H1 (cell line): ENCODE data around the gene PPP1R3C. TPM values are rescaled to one million over a fixed set of nuclear protein-coding genes. Genes with fewer than 3 reads are reported as not detected.

ENCODE experiments used
- CTCF ChIA-PET: fragments of 300-600 bp; sonication (Branson Sonifier 250); formaldehyde crosslinking; loops from one replicate; lab custom pipeline; 2021; ENCODE audit not compliant: partially characterized antibody; lab: Charles Lee
- POLR2A ChIA-PET: fragments of 300-600 bp; sonication (Branson Sonifier 250); formaldehyde crosslinking; loops from one replicate; lab custom pipeline; 2021; ENCODE audit warnings: inconsistent platforms; ENCODE audit not compliant: partially characterized antibody; lab: Charles Lee
- DNase-seq, 2 experiments: peaks; one replicate each; pipeline versions ENCODE4 v3.0.0 to v3.0.0-alpha.2; 2010 to 2022; ENCODE audit warnings: low spot score in 2 of 2, low read depth in 1 of 2, mixed read lengths in 1 of 2
- FAIRE-seq: peaks from 2 replicates; lab custom pipeline; 2011; peaks lifted over from hg19 to GRCh38; lab: Jason Lieb, UNC
- H2AFZ ChIP-seq: 2 replicates; pipeline ENCODE4 v1.8.1; 2012; ENCODE audit warnings: low read length, inconsistent platforms
- H2AK5ac ChIP-seq: 2 replicates; pipeline ENCODE4 v1.6.1; 2013; ENCODE audit warnings: low read depth, low read length
- H2BK120ac ChIP-seq: replicated peaks from 2 replicates; pipeline ENCODE3; 2013; ENCODE audit warnings: low read depth, low read length, inconsistent platforms
- H2BK12ac ChIP-seq: 2 replicates; pipeline ENCODE4 v1.6.1; 2013; ENCODE audit warnings: low read depth, low read length
- H2BK15ac ChIP-seq: 2 replicates; pipeline ENCODE4 v1.6.1; 2013; ENCODE audit warnings: low read length
- H2BK20ac ChIP-seq: 2 replicates; pipeline ENCODE4 v1.6.1; 2013; ENCODE audit warnings: low read length
- H2BK5ac ChIP-seq: 2 replicates; pipeline ENCODE4 v1.6.1; 2013; ENCODE audit warnings: low read depth, low read length
- H3K14ac ChIP-seq: 2 replicates; pipeline ENCODE4 v1.6.1; 2013; ENCODE audit warnings: inconsistent platforms; ENCODE audit not compliant: insufficient read length
- H3K18ac ChIP-seq: 2 replicates; pipeline ENCODE4 v1.6.1; 2013; ENCODE audit warnings: low read length; ENCODE audit errors: extremely low read depth
- H3K23ac ChIP-seq: 2 replicates; pipeline ENCODE4 v1.6.1; 2013; ENCODE audit warnings: inconsistent platforms; ENCODE audit not compliant: insufficient read length
- H3K23me2 ChIP-seq: 2 replicates; pipeline ENCODE4 v1.6.1; 2013; ENCODE audit warnings: low read depth, low read length
- H3K27ac ChIP-seq: 2 replicates; pipeline ENCODE4 v1.6.1; 2011; ENCODE audit warnings: low read depth, low read length, inconsistent platforms
- H3K27me3 ChIP-seq, 4 experiments: replicated peaks in 1 of 4; 1 replicate in 1 of 4; 2 replicates in 3 of 4; pipeline versions ENCODE4 v1.6.1 to v1.8.1; 2011 to 2013; ENCODE audit warnings: low read length in 3 of 4, mild to moderate bottlenecking in 3 of 4, inconsistent platforms in 2 of 4, mixed read lengths in 2 of 4, moderate library complexity in 1 of 4; ENCODE audit not compliant: control insufficient read depth in 3 of 4, insufficient read depth in 3 of 4; ENCODE audit errors: extremely low read depth in 1 of 4
- H3K36me3 ChIP-seq, 4 experiments: 2 replicates each; pipeline versions ENCODE4 v1.6.1 to v1.8.1; 2011 to 2013; ENCODE audit warnings: mild to moderate bottlenecking in 4 of 4, low read length in 3 of 4, moderate library complexity in 2 of 4, control low read depth in 1 of 4, inconsistent platforms in 1 of 4; ENCODE audit not compliant: insufficient read depth in 4 of 4, control insufficient read depth in 2 of 4
- H3K4ac ChIP-seq: replicated peaks from 2 replicates; pipeline ENCODE3; 2013; ENCODE audit warnings: low read length, low read depth, mixed read lengths, inconsistent platforms; ENCODE audit not compliant: insufficient read length
- H3K4me1 ChIP-seq, 4 experiments: replicated peaks in 1 of 4; 1 replicate in 1 of 4; 2 replicates in 3 of 4; pipeline versions ENCODE4 v1.6.1 to v1.8.1; 2011 to 2013; ENCODE audit warnings: low read length in 3 of 4, inconsistent platforms in 2 of 4, mixed read lengths in 1 of 4; ENCODE audit not compliant: insufficient read depth in 4 of 4, control insufficient read depth in 3 of 4
- H3K4me2 ChIP-seq, 2 experiments: 2 replicates each; pipeline versions ENCODE4 v1.6.1 to v1.8.1; 2011 to 2013; ENCODE audit warnings: low read depth in 2 of 2, low read length in 2 of 2, control low read depth in 1 of 2, inconsistent platforms in 1 of 2, mild to moderate bottlenecking in 1 of 2; ENCODE audit not compliant: insufficient read depth in 1 of 2
- H3K4me3 ChIP-seq, 4 experiments: fragments of 200-600, 300-600 bp in 1 of 4; sonication (generic), shearing (Covaris generic), sonication (Bioruptor Twin) in 1 of 4; 2 replicates each; pipeline versions ENCODE4 v1.5.1 to v1.8.1; 2011 to 2016; ENCODE audit warnings: low read length in 4 of 4, low read depth in 3 of 4, control low read depth in 2 of 4, inconsistent platforms in 2 of 4, mild to moderate bottlenecking in 2 of 4, mixed read lengths in 1 of 4, moderate library complexity in 1 of 4; ENCODE audit not compliant: insufficient read depth in 2 of 4; ENCODE audit errors: extremely low read depth in 1 of 4
- H3K56ac ChIP-seq: replicated peaks from 2 replicates; pipeline ENCODE3; 2013; ENCODE audit warnings: low read depth, mild to moderate bottlenecking, mixed read lengths, low read length, inconsistent platforms; ENCODE audit not compliant: insufficient read length
- H3K79me1 ChIP-seq: 2 replicates; pipeline ENCODE4 v1.6.1; 2013; ENCODE audit warnings: low read depth, low read length, control low read depth
- H3K79me2 ChIP-seq, 2 experiments: 2 replicates each; pipeline versions ENCODE4 v1.6.1 to v1.8.1; 2012 to 2013; ENCODE audit warnings: low read length in 2 of 2, mild to moderate bottlenecking in 2 of 2, inconsistent platforms in 1 of 2; ENCODE audit not compliant: insufficient read depth in 2 of 2, control insufficient read depth in 1 of 2
- H3K9ac ChIP-seq, 4 experiments: replicated peaks in 1 of 4; 1 replicate in 1 of 4; 2 replicates in 3 of 4; pipeline versions ENCODE4 v1.6.1 to v1.8.1; 2011 to 2013; ENCODE audit warnings: low read depth in 3 of 4, low read length in 3 of 4, control low read depth in 2 of 4, mild to moderate bottlenecking in 2 of 4, moderate library complexity in 2 of 4, inconsistent platforms in 1 of 4; ENCODE audit errors: extremely low read depth in 1 of 4
- H3K9me3 ChIP-seq, 2 experiments: 2 replicates each; pipeline versions ENCODE4 v1.6.1 to v1.8.1; 2012 to 2013; ENCODE audit warnings: mild to moderate bottlenecking in 2 of 2, moderate library complexity in 2 of 2, control low read depth in 1 of 2, inconsistent platforms in 1 of 2, low read depth in 1 of 2, low read length in 1 of 2, mixed read lengths in 1 of 2; ENCODE audit not compliant: insufficient read depth in 2 of 2
- H4K20me1 ChIP-seq, 2 experiments: replicated peaks in 1 of 2; 2 replicates each; pipeline versions ENCODE3 to v1.8.1; 2011 to 2013; ENCODE audit warnings: inconsistent platforms in 2 of 2, low read length in 2 of 2, mild to moderate bottlenecking in 1 of 2; ENCODE audit not compliant: insufficient read depth in 2 of 2, control insufficient read depth in 1 of 2
- H4K5ac ChIP-seq: 2 replicates; pipeline ENCODE4 v1.6.1; 2013; ENCODE audit warnings: low read length, low read depth, mixed read lengths, inconsistent platforms; ENCODE audit not compliant: insufficient read length
- H4K8ac ChIP-seq: 2 replicates; pipeline ENCODE4 v1.8.0; 2013; ENCODE audit warnings: mild to moderate bottlenecking, moderate library complexity, low read length, inconsistent platforms; ENCODE audit not compliant: insufficient read depth; ENCODE audit errors: extremely low read depth
- H4K91ac ChIP-seq: replicated peaks from 2 replicates; pipeline ENCODE3; 2013; ENCODE audit warnings: low read length, mixed read lengths, inconsistent platforms; ENCODE audit not compliant: insufficient read length
- BACH1 ChIP-seq: IDR thresholded peaks from 2 replicates; pipeline ENCODE4 v1.6.1; 2012; ENCODE audit warnings: low read length, improper control_type of control experiment
- FOSL1 ChIP-seq: IDR thresholded peaks from 2 replicates; pipeline ENCODE4 v1.6.1; 2011; ENCODE audit warnings: mild to moderate bottlenecking, low read depth, low read length, moderate library complexity; ENCODE audit not compliant: insufficient read depth
- POLR2AphosphoS5 ChIP-seq: IDR thresholded peaks from 2 replicates; pipeline ENCODE4 v1.6.1; 2011; ENCODE audit warnings: low read depth, low read length
- RAD21 ChIP-seq, 2 experiments: IDR thresholded peaks in 1 of 2; conservative IDR thresholded peaks in 1 of 2; 2 replicates each; pipeline ENCODE4 v1.6.1; 2011; ENCODE audit warnings: low read depth in 2 of 2, low read length in 2 of 2, improper control_type of control experiment in 1 of 2, inconsistent platforms in 1 of 2, mild to moderate bottlenecking in 1 of 2, moderate library complexity in 1 of 2
- RNF2 ChIP-seq: fragments of 200-900, 300-1000 bp; sonication (generic); IDR thresholded peaks from 2 replicates; pipeline ENCODE4 v1.7.1; 2016; ENCODE audit warnings: borderline replicate concordance, low read depth, mild to moderate bottlenecking, antibody characterized with exemption, low read length; ENCODE audit not compliant: poor library complexity, severe bottlenecking; ENCODE audit errors: missing control alignments
- SP1 ChIP-seq: IDR thresholded peaks from 2 replicates; pipeline ENCODE4 v1.6.1; 2011; ENCODE audit warnings: low read depth, low read length
- SP4 ChIP-seq: IDR thresholded peaks from 2 replicates; pipeline ENCODE4 v1.6.1; 2012; ENCODE audit warnings: low read length, inconsistent platforms
- YY1 ChIP-seq: IDR thresholded peaks from 2 replicates; pipeline ENCODE4 v1.6.1; 2011; ENCODE audit warnings: low read depth, mild to moderate bottlenecking, low read length
- polyA plus RNA-seq, 7 experiments: library from polyadenylated mRNA; depleted of rRNA in 3 of 7; stranded (reverse) in 5 of 7; unstranded in 2 of 7; fragments of >200 nt in 5 of 7; fragments of 200-250 nt in 2 of 7; gene quantifications; 1 replicate in 5 of 7; 2 replicates in 1 of 7; 4 replicates in 1 of 7; pipeline versions ENCODE4 v1.2.1 to v1.2.3, GENCODE V29; 2011 to 2013; ENCODE audit warnings: missing spikeins in 2 of 7, mixed read lengths in 2 of 7
- total RNA-seq: library from RNA; stranded (reverse); fragmentation: NEBNext Ultra II Directional; extraction: Animal tissue kit (Norgen Biotek cat#: 25700); gene quantifications from 2 replicates; pipeline ENCODE4 v1.2.1, GENCODE V29; 2021
- TF ChIP-seq, protein P1 (sequence below): IDR thresholded peaks from 2 replicates; pipeline ENCODE4 v1.6.1; 2012; ENCODE audit warnings: low read length, inconsistent platforms

PPP1R3C gene
- total and polyA plus RNA-seq, 2 of the 8 experiments (the other 6 are each of a cell fraction or from before 2014, with no cell fraction given) = 1.3 TPM

DNA sequence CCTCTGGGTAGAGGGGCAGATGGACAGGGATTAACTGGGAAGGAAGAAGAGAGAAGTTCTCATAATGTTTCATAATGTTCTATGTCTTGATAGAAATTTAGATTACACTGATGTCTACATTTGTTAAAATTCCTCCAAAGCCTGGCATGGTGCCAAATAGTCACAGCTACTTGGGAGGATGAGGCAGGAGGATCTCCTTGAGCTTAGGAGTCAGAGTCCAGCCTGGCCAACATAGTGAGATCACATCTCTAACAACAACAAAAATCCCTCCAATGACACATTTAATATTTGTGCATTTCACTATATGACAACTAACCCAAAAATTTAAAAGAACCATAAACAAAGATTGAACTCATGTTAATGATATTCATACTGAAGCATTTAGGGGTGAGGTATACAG is 33.0 kb upstream of the PPP1R3C start:
- Histone ChIP-seq H2BK5ac (no peak overlapping the region), H3K14ac (no peak overlapping the region), H3K4me3 (no peak overlapping the region), H2AK5ac (no peak overlapping the region), H3K4me2 (no peak overlapping the region), H3K18ac (no peak overlapping the region), H2AFZ (no peak overlapping the region), H3K27ac (no peak overlapping the region), H4K20me1 (no peaks in the 10 kb centered on the region), H2BK15ac (no peak overlapping the region), H3K36me3 (no peaks in the 10 kb centered on the region), H4K91ac (no peak overlapping the region), H3K79me1 (no peaks in the 10 kb centered on the region), H4K8ac (no peak overlapping the region), H3K23ac (no peak overlapping the region), H3K27me3 (no peaks in the 10 kb centered on the region), H2BK20ac (no peak overlapping the region), H3K4ac (no peak overlapping the region), H3K56ac (no peak overlapping the region), H3K4me1 (peaks cover 0 to 2% (median 0%) of the 10 kb centered on the region in 4 experiments; a peak in 2 of 7 replicates), H2BK120ac (no peak overlapping the region), H4K5ac (no peak overlapping the region), H3K9ac (no peak overlapping the region), H3K9me3 (no peaks in the 10 kb centered on the region)
- CTCF ChIA-PET = interaction anchor here (1.0 to 3.2 kb wide), 2 partner anchors 22 to 30 kb away, joined by 6 to 11 read pairs; no protein-coding TSS in a partner anchor
- DNase-seq = no peak
- POLR2A ChIA-PET = interaction anchor here (0.6 to 0.7 kb wide), 2 partner anchors 12 to 956 kb away, joined by 4 read pairs; no protein-coding TSS in a partner anchor
- TF ChIP-seq POLR2AphosphoS5 = no peak
- no peak for TF ChIP-seq RNF2
- no peak for TF ChIP-seq SP4
- no peak for TF ChIP-seq SP1
- no peak for TF ChIP-seq RAD21 (IDR thresholded peaks at IDR 0.05 in 1 of 2, conservative IDR thresholded peaks at IDR 0.05 in 1 of 2; ENCODE audit: low read depth in 2 of 2, low read length in 2 of 2)
- no peak for TF ChIP-seq YY1
- no peak for TF ChIP-seq BACH1
- no peak for TF ChIP-seq FOSL1
- TF ChIP-seq, protein P1, sequence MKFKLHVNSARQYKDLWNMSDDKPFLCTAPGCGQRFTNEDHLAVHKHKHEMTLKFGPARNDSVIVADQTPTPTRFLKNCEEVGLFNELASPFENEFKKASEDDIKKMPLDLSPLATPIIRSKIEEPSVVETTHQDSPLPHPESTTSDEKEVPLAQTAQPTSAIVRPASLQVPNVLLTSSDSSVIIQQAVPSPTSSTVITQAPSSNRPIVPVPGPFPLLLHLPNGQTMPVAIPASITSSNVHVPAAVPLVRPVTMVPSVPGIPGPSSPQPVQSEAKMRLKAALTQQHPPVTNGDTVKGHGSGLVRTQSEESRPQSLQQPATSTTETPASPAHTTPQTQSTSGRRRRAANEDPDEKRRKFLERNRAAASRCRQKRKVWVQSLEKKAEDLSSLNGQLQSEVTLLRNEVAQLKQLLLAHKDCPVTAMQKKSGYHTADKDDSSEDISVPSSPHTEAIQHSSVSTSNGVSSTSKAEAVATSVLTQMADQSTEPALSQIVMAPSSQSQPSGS = no peak
- TF ChIP-seq, all 59 proteins: peak for 0
- no peak overlapping the region for H2BK12ac ChIP-seq
- no peaks in the 10 kb centered on the region for H3K79me2 ChIP-seq
- H3K23me2 ChIP-seq = no peaks in the 10 kb centered on the region
- no peak for FAIRE-seq
